ENCODE measurements around the gene KRTDAP. TPM values are rescaled to one million over a fixed set of nuclear protein-coding genes. Genes with fewer than 3 reads are reported as not detected.

Gene KRTDAP
- total and polyA plus RNA-seq, 9 of the 15 experiments (the other 6 are each of a cell fraction or from before 2014, with no cell fraction given) = not detected

DNA sequence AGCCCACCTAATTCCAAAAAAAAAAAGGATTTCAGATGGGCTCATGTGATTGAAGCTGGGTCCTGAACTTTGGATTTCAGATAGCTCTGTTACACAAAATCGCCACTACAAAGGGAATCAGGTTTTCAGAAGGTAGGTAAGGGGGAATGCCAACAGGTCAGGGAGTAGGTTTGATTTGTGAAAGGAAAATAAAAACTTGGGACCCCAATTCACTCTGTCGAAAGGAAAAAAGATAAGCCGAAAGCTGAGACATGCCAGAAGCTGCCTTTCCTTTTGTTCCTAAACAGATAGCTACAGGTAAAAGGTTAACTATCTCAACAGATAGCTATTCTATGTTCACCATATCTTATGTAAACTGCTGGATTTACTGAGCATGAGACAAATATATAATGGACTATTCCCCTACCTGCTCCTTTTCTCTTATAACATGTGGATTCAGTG lies 4.0 kb downstream of the KRTDAP start (continued):
- TF ChIP-seq, protein P1, sequence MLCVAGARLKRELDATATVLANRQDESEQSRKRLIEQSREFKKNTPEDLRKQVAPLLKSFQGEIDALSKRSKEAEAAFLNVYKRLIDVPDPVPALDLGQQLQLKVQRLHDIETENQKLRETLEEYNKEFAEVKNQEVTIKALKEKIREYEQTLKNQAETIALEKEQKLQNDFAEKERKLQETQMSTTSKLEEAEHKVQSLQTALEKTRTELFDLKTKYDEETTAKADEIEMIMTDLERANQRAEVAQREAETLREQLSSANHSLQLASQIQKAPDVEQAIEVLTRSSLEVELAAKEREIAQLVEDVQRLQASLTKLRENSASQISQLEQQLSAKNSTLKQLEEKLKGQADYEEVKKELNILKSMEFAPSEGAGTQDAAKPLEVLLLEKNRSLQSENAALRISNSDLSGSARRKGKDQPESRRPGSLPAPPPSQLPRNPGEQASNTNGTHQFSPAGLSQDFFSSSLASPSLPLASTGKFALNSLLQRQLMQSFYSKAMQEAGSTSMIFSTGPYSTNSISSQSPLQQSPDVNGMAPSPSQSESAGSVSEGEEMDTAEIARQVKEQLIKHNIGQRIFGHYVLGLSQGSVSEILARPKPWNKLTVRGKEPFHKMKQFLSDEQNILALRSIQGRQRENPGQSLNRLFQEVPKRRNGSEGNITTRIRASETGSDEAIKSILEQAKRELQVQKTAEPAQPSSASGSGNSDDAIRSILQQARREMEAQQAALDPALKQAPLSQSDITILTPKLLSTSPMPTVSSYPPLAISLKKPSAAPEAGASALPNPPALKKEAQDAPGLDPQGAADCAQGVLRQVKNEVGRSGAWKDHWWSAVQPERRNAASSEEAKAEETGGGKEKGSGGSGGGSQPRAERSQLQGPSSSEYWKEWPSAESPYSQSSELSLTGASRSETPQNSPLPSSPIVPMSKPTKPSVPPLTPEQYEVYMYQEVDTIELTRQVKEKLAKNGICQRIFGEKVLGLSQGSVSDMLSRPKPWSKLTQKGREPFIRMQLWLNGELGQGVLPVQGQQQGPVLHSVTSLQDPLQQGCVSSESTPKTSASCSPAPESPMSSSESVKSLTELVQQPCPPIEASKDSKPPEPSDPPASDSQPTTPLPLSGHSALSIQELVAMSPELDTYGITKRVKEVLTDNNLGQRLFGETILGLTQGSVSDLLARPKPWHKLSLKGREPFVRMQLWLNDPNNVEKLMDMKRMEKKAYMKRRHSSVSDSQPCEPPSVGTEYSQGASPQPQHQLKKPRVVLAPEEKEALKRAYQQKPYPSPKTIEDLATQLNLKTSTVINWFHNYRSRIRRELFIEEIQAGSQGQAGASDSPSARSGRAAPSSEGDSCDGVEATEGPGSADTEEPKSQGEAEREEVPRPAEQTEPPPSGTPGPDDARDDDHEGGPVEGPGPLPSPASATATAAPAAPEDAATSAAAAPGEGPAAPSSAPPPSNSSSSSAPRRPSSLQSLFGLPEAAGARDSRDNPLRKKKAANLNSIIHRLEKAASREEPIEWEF (CRISPR knock-in tag; IDR thresholded peaks at IDR 0.05) = no peak
- no peak for TF ChIP-seq NCOA1 (IDR thresholded peaks at IDR 0.05; ENCODE audit: low read depth)
- no peak for TF ChIP-seq RAD21 (CRISPR knock-in tag; conservative IDR thresholded peaks at IDR 0.05 in 1 of 2, IDR thresholded peaks at IDR 0.05 in 1 of 2)
- TF ChIP-seq MYNN (IDR thresholded peaks at IDR 0.05) = no peak
- TF ChIP-seq MYNN (CRISPR knock-in tag; IDR thresholded peaks at IDR 0.05) = no peak
- TF ChIP-seq HCFC1 (IDR thresholded peaks at IDR 0.05; ENCODE audit: low read depth, low read length) = no peak
- TF ChIP-seq, protein P2, sequence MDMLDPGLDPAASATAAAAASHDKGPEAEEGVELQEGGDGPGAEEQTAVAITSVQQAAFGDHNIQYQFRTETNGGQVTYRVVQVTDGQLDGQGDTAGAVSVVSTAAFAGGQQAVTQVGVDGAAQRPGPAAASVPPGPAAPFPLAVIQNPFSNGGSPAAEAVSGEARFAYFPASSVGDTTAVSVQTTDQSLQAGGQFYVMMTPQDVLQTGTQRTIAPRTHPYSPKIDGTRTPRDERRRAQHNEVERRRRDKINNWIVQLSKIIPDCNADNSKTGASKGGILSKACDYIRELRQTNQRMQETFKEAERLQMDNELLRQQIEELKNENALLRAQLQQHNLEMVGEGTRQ (CRISPR knock-in tag; IDR thresholded peaks at IDR 0.05) = no peak
- no peak for TF ChIP-seq ZC3H8 (IDR thresholded peaks at IDR 0.05)

All from K562 (cell line).